K562 (cell line): ENCODE results near the gene CPVL. TPM values are rescaled to one million over a fixed set of nuclear protein-coding genes. Genes with fewer than 3 reads are reported as not detected.

Experiments used
- ATAC-seq: fragments of 200-7000 bp; cut with Tn5 transposase; 3 replicates; pipeline ENCODE4 v1.9.1; 2020; ENCODE audit warnings: moderate library complexity
- BruUV-seq: library from RNA; stranded (reverse); fragments of 400-500 nt; replicated peaks from 2 replicates; lab custom pipeline; 2021; lab: Mats Ljungman, UMichigan
- CTCF ChIA-PET: fragments of 300-600 bp; formaldehyde crosslinking; extraction: SDS; loops from one replicate; lab custom pipeline; 2021; ENCODE audit warnings: low intra/inter-chr PET ratio; lab: Yijun Ruan, JAX
- POLR2A ChIA-PET: fragments of 300-600, 350-650 bp; sonication (Branson Sonifier 250); formaldehyde crosslinking; extraction: SDS; loops from one replicate; lab custom pipeline; 2021; ENCODE audit warnings: antibody characterized with exemption, inconsistent platforms; lab: Yijun Ruan, JAX
- DNase-seq, 4 experiments: peaks; one replicate each; pipeline versions ENCODE4 v3.0.0 to v3.0.0-alpha.2; 2011 to 2018; ENCODE audit warnings: low spot score in 3 of 4, mixed read lengths in 3 of 4; ENCODE audit errors: extremely low read depth in 1 of 4
- FAIRE-seq: peaks from 2 replicates; lab custom pipeline; 2011; peaks lifted over from hg19 to GRCh38; lab: Jason Lieb, UNC
- H2AFZ ChIP-seq: 2 replicates; pipeline ENCODE4 v1.6.0; 2011; ENCODE audit warnings: low read depth, low read length, control low read depth, inconsistent platforms
- H3K27ac ChIP-seq: fragments of 200-600 bp; 3 replicates; pipeline ENCODE4 v1.8.0; 2011; ENCODE audit warnings: low read depth, mild to moderate bottlenecking, control low read depth, inconsistent platforms, low read length, moderate library complexity, mixed read lengths; ENCODE audit errors: extremely low read depth
- H3K27me3 ChIP-seq, 2 experiments: fragments of 300-600 bp in 1 of 2; 2 replicates in 1 of 2; 3 replicates in 1 of 2; pipeline versions ENCODE4 v1.6.0 to v1.8.0; 2011; ENCODE audit warnings: inconsistent platforms in 2 of 2, low read length in 2 of 2, mild to moderate bottlenecking in 1 of 2, mixed read lengths in 1 of 2, moderate library complexity in 1 of 2; ENCODE audit not compliant: control insufficient read depth in 2 of 2, insufficient read depth in 2 of 2
- H3K36me3 ChIP-seq: fragments of 300-600 bp; 3 replicates; pipeline ENCODE4 v1.8.0; 2011; ENCODE audit warnings: mild to moderate bottlenecking, low read length, inconsistent platforms; ENCODE audit not compliant: control insufficient read depth, insufficient read depth
- H3K4me1 ChIP-seq, 2 experiments: fragments of 200-600 bp in 1 of 2; replicated peaks in 1 of 2; 2 replicates in 1 of 2; 3 replicates in 1 of 2; pipeline versions ENCODE4 v1.5.1 to v1.8.0; 2011; ENCODE audit warnings: inconsistent platforms in 2 of 2, low read length in 2 of 2, mild to moderate bottlenecking in 1 of 2, mixed read lengths in 1 of 2, moderate library complexity in 1 of 2; ENCODE audit not compliant: control insufficient read depth in 2 of 2, insufficient read depth in 2 of 2
- H3K4me2 ChIP-seq: 2 replicates; pipeline ENCODE4 v1.6.1; 2011; ENCODE audit warnings: low read length, control low read depth, inconsistent platforms, mixed read lengths; ENCODE audit not compliant: insufficient read depth
- H3K4me3 ChIP-seq: fragments of 200-600 bp; sonication (generic), shearing (Covaris generic); 2 replicates; pipeline ENCODE4 v1.5.1; 2016; ENCODE audit warnings: control low read depth, inconsistent platforms
- H3K79me2 ChIP-seq: fragments of 200-600 bp; 3 replicates; pipeline ENCODE4 v1.8.0; 2011; ENCODE audit warnings: low read length, inconsistent platforms; ENCODE audit not compliant: control insufficient read depth, insufficient read depth
- H3K9ac ChIP-seq, 2 experiments: 2 replicates each; pipeline versions ENCODE4 v1.6.0 to v1.6.1; 2011; ENCODE audit warnings: low read depth in 2 of 2, low read length in 2 of 2, control low read depth in 1 of 2, inconsistent platforms in 1 of 2, mild to moderate bottlenecking in 1 of 2, mixed read lengths in 1 of 2; ENCODE audit not compliant: insufficient read depth in 1 of 2
- H3K9me1 ChIP-seq: one replicate; pipeline ENCODE4 v1.6.0; 2011; ENCODE audit warnings: inconsistent platforms, mild to moderate bottlenecking, low read length, moderate library complexity; ENCODE audit not compliant: control insufficient read depth, insufficient read depth
- H3K9me3 ChIP-seq: replicated peaks from 2 replicates; pipeline ENCODE4 v1.5.1; 2011; ENCODE audit warnings: low read depth, low read length, inconsistent platforms; ENCODE audit not compliant: control insufficient read depth, insufficient read depth
- H4K20me1 ChIP-seq: replicated peaks from 2 replicates; pipeline ENCODE4 v1.6.1; 2011; ENCODE audit warnings: low read length, inconsistent platforms, mixed read lengths; ENCODE audit not compliant: control insufficient read depth, insufficient read depth
- BACH1 ChIP-seq: fragments of 200-800 bp; sonication (Bioruptor generic); IDR thresholded peaks from 2 replicates; pipeline ENCODE4 v1.6.1; 2016; ENCODE audit warnings: missing genetic modification characterization, missing compliant biosample characterization
- CEBPB ChIP-seq: fragments of 450-650 bp; IDR thresholded peaks from 2 replicates; pipeline ENCODE4 v1.6.1; 2016; ENCODE audit warnings: missing genetic modification characterization, missing compliant biosample characterization
- E2F3 ChIP-seq: fragments of 250-450 bp; sonication (Bioruptor Pico); IDR thresholded peaks from 2 replicates; pipeline ENCODE4 v1.4.0; 2020; ENCODE audit warnings: mild to moderate bottlenecking
- FOS ChIP-seq: IDR thresholded peaks from 3 replicates; pipeline ENCODE4 v1.6.1; 2011; ENCODE audit not compliant: insufficient read length; ENCODE audit errors: extremely low read depth
- RNF2 ChIP-seq: sonication (generic); IDR thresholded peaks from 2 replicates; pipeline ENCODE4 v1.6.1; 2016
- SREBF1 ChIP-seq: fragments of 150-350 bp; IDR thresholded peaks from 2 replicates; pipeline ENCODE4 v1.6.1; 2014; ENCODE audit warnings: antibody characterized with exemption, low read depth, low read length, borderline replicate concordance
- THAP12 ChIP-seq: fragments of 250-450 bp; sonication (Bioruptor Pico); IDR thresholded peaks from 2 replicates; pipeline ENCODE4 v1.9.0; 2021; ENCODE audit warnings: mild to moderate bottlenecking, inconsistent platforms
- WGBS: fragments of 100-300 bp; shearing (Covaris generic); methylation state at CpG from one replicate; pipeline ENCODE4 v1.1.6; 2016; ENCODE audit warnings: low coverage, mixed read lengths; ENCODE audit not compliant: insufficient coverage; ENCODE audit errors: missing lambda C conversion rate; 5-methylcytosine and 5-hydroxymethylcytosine counted together
- in situ Hi-C: fragments of 300-500 bp; cut with MboI; formaldehyde crosslinking; loops from 4 replicates; pipeline ENCODE4 v1.15.0; 2018; ENCODE audit warnings: inconsistent platforms, mixed read lengths
- intact Hi-C: fragments of 100-400 bp; cut with micrococcal nuclease; formaldehyde crosslinking; loops from 2 replicates; pipeline ENCODE4 v1.14.2; 2022
- polyA plus RNA-seq, 8 experiments: library from polyadenylated mRNA; depleted of rRNA in 4 of 8; stranded (reverse) in 5 of 8; unstranded in 3 of 8; fragments of >200 nt; fragmentation: Nextera tagmentation in 2 of 8; fragmentation: Illumina TruSeq in 1 of 8; extraction: Ambion mirVana in 2 of 8; extraction: Trizol in 1 of 8; gene quantifications; 2 replicates each; pipeline versions ENCODE4 v1.2.1 to v1.2.3, GENCODE V29; 2011 to 2014; ENCODE audit warnings: inconsistent platforms in 1 of 8, missing spikeins in 1 of 8
- total RNA-seq, 7 experiments: library from RNA; depleted of rRNA in 6 of 7; stranded (reverse); fragments of >200 nt in 6 of 7; fragmentation: Illumina TruSeq in 2 of 7; extraction: Trizol in 2 of 7; gene quantifications; 2 replicates each; pipeline versions ENCODE4 v1.2.1 to v1.2.3, GENCODE V29; 2011 to 2021; ENCODE audit warnings: low replicate concordance in 1 of 7

CPVL gene
- total and polyA plus RNA-seq, 9 of the 15 experiments (the other 6 are each of a cell fraction or from before 2014, with no cell fraction given): 0.89 to 2.4 (median 1.5) TPM

GRCh38 chr7:29040579-29040925 is 105.8 kb downstream of the CPVL start:
- CTCF ChIA-PET: no interaction called here
- H3K9me3 ChIP-seq: no peaks in the 10 kb centered on the region

More at GRCh38 chr7:29040579-29040925, 105.8 kb downstream of the CPVL start:
- intact Hi-C loops: no loop called here
- no peaks in the 10 kb centered on the region; a peak in 1 of 5 replicates for H3K27me3 ChIP-seq
- H4K20me1 ChIP-seq: no peaks in the 10 kb centered on the region
- H3K36me3 ChIP-seq: no peaks in the 10 kb centered on the region
- no peak overlapping the region for H3K9ac ChIP-seq
- FAIRE-seq: no peak
- H3K4me3 ChIP-seq: no peak overlapping the region
- DNase-seq: no peak
- no peak overlapping the region for H3K4me2 ChIP-seq
- WGBS: 0% methylated on average over 2 of the region's 2 CpGs
- H3K4me1 ChIP-seq: no peaks in the 10 kb centered on the region
- no peak overlapping the region for H3K27ac ChIP-seq
- no TSS peak for BruUV-seq
- TF ChIP-seq E2F3 (CRISPR knock-in tag) (no peak), CEBPB (no peak), FOS (no peak), THAP12 (CRISPR knock-in tag) (no peak), BACH1 (tag) (no peak), RNF2 (no peak), SREBF1 (no peak)
- TF ChIP-seq, all 486 proteins: peak for 0
- no peak overlapping the region for H2AFZ ChIP-seq
- in situ Hi-C loops: no loop called here
- POLR2A ChIA-PET: no interaction called here
- no peaks in the 10 kb centered on the region for H3K79me2 ChIP-seq
- no peaks in the 10 kb centered on the region for H3K9me1 ChIP-seq
- no peak for ATAC-seq
